Measurements from ENCODE around the gene ZNF550. TPM values are rescaled to one million over a fixed set of nuclear protein-coding genes. Genes with fewer than 3 reads are reported as not detected.

The ZNF550 gene
- total RNA-seq, 2 experiments from 2014 or later = 15.7 to 20.0 TPM

DNA sequence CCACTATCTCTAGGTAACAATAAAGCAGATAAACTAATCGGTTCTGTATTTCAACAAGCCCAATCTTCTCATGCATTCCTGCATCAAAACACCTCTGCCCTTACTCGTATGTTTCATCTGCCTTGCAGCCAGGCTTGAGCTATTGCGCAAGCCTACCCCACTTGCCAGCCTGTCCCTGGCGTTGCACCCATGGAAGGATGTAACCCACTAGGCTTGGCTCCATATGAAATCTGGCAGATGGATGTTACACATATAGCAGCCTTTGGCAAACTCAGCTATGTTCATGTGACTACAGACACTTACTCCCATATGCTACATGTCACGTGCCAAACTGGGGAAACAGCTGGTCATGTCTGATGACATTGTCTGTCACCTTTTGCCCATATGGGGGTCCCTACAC is 44.4 kb downstream of the ZNF550 start:
- ATAC-seq (ENCODE audit: poor library complexity) (no peak), DNase-seq (no peak)
- no peaks in the 10 kb centered on the region for H3K27me3 ChIP-seq (ENCODE audit: control insufficient read depth in 1 of 2, insufficient read depth in 2 of 2, low read length in 2 of 2)
- Mint-ChIP-seq H3K4me1 (ENCODE audit: low read depth) (no peaks in the 10 kb centered on the region), H3K9me3 (peaks cover 40% of the 10 kb centered on the region), H3K4me3 (no peak overlapping the region), H3K27me3 (no peaks in the 10 kb centered on the region), H3K36me3 (ENCODE audit: low read depth) (peaks cover 82% of the 10 kb centered on the region), H3K27ac (no peak overlapping the region)
- intact Hi-C loops (cut with DNase I, micrococcal nuclease) = no loop called here
- H3K4me3 ChIP-seq (ENCODE audit: low read length) = no peak overlapping the region
- POLR2A ChIA-PET = no interaction called here
- no peak for TF ChIP-seq CTCF (IDR thresholded peaks at IDR 0.05)
- no peaks in the 10 kb centered on the region for H3K36me3 ChIP-seq (ENCODE audit: insufficient read depth, low read length)
- CTCF ChIA-PET = no interaction called here
- H3K4me1 ChIP-seq (ENCODE audit: insufficient read depth, low read length) = no peaks in the 10 kb centered on the region
- no peak overlapping the region for H3K27ac ChIP-seq (ENCODE audit: low read depth in 1 of 2, low read length in 2 of 2)
- peaks cover 42 to 55% of the 10 kb centered on the region in 2 experiments for H3K9me3 ChIP-seq (ENCODE audit: control insufficient read depth in 1 of 2, insufficient read depth in 1 of 2, low read length in 2 of 2)

- Mint-ChIP-seq H3K4me1 (ENCODE audit: low read depth) (no peaks in the 10 kb centered on the region), H3K27me3 (no peaks in the 10 kb centered on the region), H3K4me3 (no peak overlapping the region), H3K9me3 (peaks cover 43% of the 10 kb centered on the region), H3K36me3 (ENCODE audit: low read depth) (peaks cover 90% of the 10 kb centered on the region), H3K27ac (no peak overlapping the region)
- Histone ChIP-seq H3K27ac (ENCODE audit: low read depth in 1 of 2, low read length in 2 of 2) (no peak overlapping the region), H3K27me3 (ENCODE audit: control insufficient read depth in 1 of 2, insufficient read depth in 2 of 2, low read length in 2 of 2) (no peaks in the 10 kb centered on the region), H3K9me3 (ENCODE audit: control insufficient read depth in 1 of 2, insufficient read depth in 1 of 2, low read length in 2 of 2) (peaks cover 32 to 79% of the 10 kb centered on the region in 2 experiments), H3K4me3 (ENCODE audit: low read length) (no peak overlapping the region), H3K4me1 (ENCODE audit: insufficient read depth, low read length) (no peaks in the 10 kb centered on the region), H3K36me3 (ENCODE audit: insufficient read depth, low read length) (no peaks in the 10 kb centered on the region)
- intact Hi-C loops (cut with DNase I, micrococcal nuclease) = no loop called here
- no peak for ATAC-seq (ENCODE audit: poor library complexity)
- ChIA-PET CTCF (no interaction called here), POLR2A (no interaction called here)
- DNase-seq = no peak
- no peak for TF ChIP-seq CTCF (IDR thresholded peaks at IDR 0.05)
Measured at GRCh38 chr19:57512845-57513244, 46.8 kb downstream of the ZNF550 start.

DNA sequence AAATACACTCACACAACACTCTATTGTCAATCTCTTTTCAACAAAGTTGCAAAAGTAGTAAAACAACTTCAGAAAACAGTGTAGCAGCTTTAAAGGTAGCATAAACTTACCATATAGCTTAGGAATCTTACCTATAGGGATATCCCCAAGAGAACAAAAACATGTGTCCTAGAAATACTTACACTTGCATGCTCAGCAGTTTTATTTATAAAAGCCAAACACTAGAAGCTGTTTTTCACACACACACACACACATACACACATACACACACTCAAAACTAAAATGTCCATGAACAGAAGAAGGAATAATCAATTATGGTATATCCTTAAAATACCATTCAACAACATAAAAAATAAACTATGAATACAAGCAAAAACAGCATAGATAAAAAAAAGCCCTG is 48.2 kb downstream of the ZNF550 start:
- no peaks in the 10 kb centered on the region for H3K27me3 ChIP-seq (ENCODE audit: control insufficient read depth in 1 of 2, insufficient read depth in 2 of 2, low read length in 2 of 2)
- H3K27me3 Mint-ChIP-seq = no peaks in the 10 kb centered on the region
- H3K4me1 ChIP-seq (ENCODE audit: insufficient read depth, low read length) = no peaks in the 10 kb centered on the region
- CTCF ChIA-PET = no interaction called here
- DNase-seq (no peak), ATAC-seq (ENCODE audit: poor library complexity) (no peak)
- H3K4me3 ChIP-seq (ENCODE audit: low read length) = no peak overlapping the region
- POLR2A ChIA-PET = interaction anchor here (1.6 kb wide), 1 partner anchor 197 kb away, joined by 3 read pairs; the partner anchor contains the start of gene ZNF154
- H3K27ac Mint-ChIP-seq = no peak overlapping the region
- H3K9me3 ChIP-seq (ENCODE audit: control insufficient read depth in 1 of 2, insufficient read depth in 1 of 2, low read length in 2 of 2) = peaks cover 37 to 92% of the 10 kb centered on the region in 2 experiments
- no peak overlapping the region for H3K4me3 Mint-ChIP-seq
- no peaks in the 10 kb centered on the region for H3K4me1 Mint-ChIP-seq (ENCODE audit: low read depth)
- peaks cover 10% of the 10 kb centered on the region for H3K36me3 ChIP-seq (ENCODE audit: insufficient read depth, low read length)
- intact Hi-C loops (cut with DNase I, micrococcal nuclease) = no loop called here
- peaks cover 90% of the 10 kb centered on the region for H3K36me3 Mint-ChIP-seq (ENCODE audit: low read depth)
- TF ChIP-seq CTCF (IDR thresholded peaks at IDR 0.05) = no peak
- no peak overlapping the region for H3K27ac ChIP-seq (ENCODE audit: low read depth in 1 of 2, low read length in 2 of 2)
- H3K9me3 Mint-ChIP-seq = peaks cover 43% of the 10 kb centered on the region

Data from CD4-positive, alpha-beta T cell (primary cell).